Trophoblast cell (in vitro differentiated cells and primary cell): ENCODE data around the gene DBNDD1.

Experiments used
- DNase-seq, 2 donors: peaks; one replicate each; pipeline ENCODE4 v3.0.0-alpha.2; 2016
- H2AFZ ChIP-seq: 2 replicates; pipeline ENCODE4 v1.6.1; 2013; ENCODE audit warnings: low read length, moderate library complexity, mild to moderate bottlenecking; ENCODE audit not compliant: insufficient read depth, poor library complexity
- H2AK5ac ChIP-seq: 2 replicates; pipeline ENCODE4 v1.6.1; 2013; ENCODE audit warnings: mild to moderate bottlenecking, low read length
- H2BK120ac ChIP-seq: 2 replicates; pipeline ENCODE4 v1.6.1; 2013; ENCODE audit warnings: low read length, mild to moderate bottlenecking, moderate library complexity; ENCODE audit not compliant: insufficient read depth, poor library complexity
- H2BK12ac ChIP-seq: 2 replicates; pipeline ENCODE4 v1.6.1; 2013; ENCODE audit warnings: mild to moderate bottlenecking, low read length, moderate library complexity
- H2BK5ac ChIP-seq: 2 replicates; pipeline ENCODE4 v1.6.1; 2013; ENCODE audit warnings: low read length, low read depth, moderate library complexity, mild to moderate bottlenecking; ENCODE audit not compliant: poor library complexity
- H3K14ac ChIP-seq: 2 replicates; pipeline ENCODE4 v1.6.1; 2013; ENCODE audit warnings: mild to moderate bottlenecking, low read length
- H3K18ac ChIP-seq: 2 replicates; pipeline ENCODE4 v1.6.1; 2013; ENCODE audit warnings: mild to moderate bottlenecking, low read length
- H3K23ac ChIP-seq: 2 replicates; pipeline ENCODE4 v1.6.1; 2013; ENCODE audit warnings: low read length
- H3K27ac ChIP-seq: 2 replicates; pipeline ENCODE4 v1.5.1; 2013; ENCODE audit warnings: low read depth, mild to moderate bottlenecking, inconsistent platforms, low read length, moderate library complexity
- H3K27me3 ChIP-seq: 2 replicates; pipeline ENCODE4 v1.6.1; 2013; ENCODE audit warnings: inconsistent platforms, mild to moderate bottlenecking, low read length, moderate library complexity; ENCODE audit not compliant: insufficient read depth
- H3K36me3 ChIP-seq, 2 experiments: 1 replicate in 1 of 2; 2 replicates in 1 of 2; pipeline ENCODE4 v1.6.1; 2013; ENCODE audit warnings: low read length in 2 of 2, mild to moderate bottlenecking in 2 of 2, moderate library complexity in 1 of 2; ENCODE audit not compliant: insufficient read depth in 2 of 2, control insufficient read depth in 1 of 2
- H3K4ac ChIP-seq: 2 replicates; pipeline ENCODE4 v1.6.1; 2013; ENCODE audit warnings: low read depth, mild to moderate bottlenecking, low read length, moderate library complexity
- H3K4me1 ChIP-seq, 2 experiments: 1 replicate in 1 of 2; 2 replicates in 1 of 2; pipeline ENCODE4 v1.6.1; 2013; ENCODE audit warnings: low read length in 2 of 2, mild to moderate bottlenecking in 2 of 2, moderate library complexity in 1 of 2; ENCODE audit not compliant: insufficient read depth in 2 of 2, control insufficient read depth in 1 of 2
- H3K4me2 ChIP-seq: 2 replicates; pipeline ENCODE4 v1.6.1; 2013; ENCODE audit warnings: inconsistent platforms, mild to moderate bottlenecking, low read length, moderate library complexity
- H3K4me3 ChIP-seq: 2 replicates; pipeline ENCODE4 v1.5.1; 2013; ENCODE audit warnings: mild to moderate bottlenecking, low read depth, low read length, inconsistent platforms
- H3K79me1 ChIP-seq: one replicate; pipeline ENCODE4 v1.6.1; 2013; ENCODE audit warnings: low read length
- H3K79me2 ChIP-seq: 2 replicates; pipeline ENCODE4 v1.6.1; 2013; ENCODE audit warnings: low read length, mild to moderate bottlenecking; ENCODE audit not compliant: control insufficient read depth, insufficient read depth, poor library complexity
- H3K9ac ChIP-seq: 2 replicates; pipeline ENCODE4 v1.6.1; 2013; ENCODE audit warnings: mild to moderate bottlenecking, low read length
- H3K9me3 ChIP-seq: 2 replicates; pipeline ENCODE4 v1.6.1; 2013; ENCODE audit warnings: low read depth, mild to moderate bottlenecking, control low read depth, inconsistent platforms, low read length; ENCODE audit not compliant: insufficient read depth
- H4K12ac ChIP-seq: 2 replicates; pipeline ENCODE4 v1.6.1; 2013; ENCODE audit warnings: low read depth, mild to moderate bottlenecking, low read length, moderate library complexity
- H4K8ac ChIP-seq: 2 replicates; pipeline ENCODE4 v1.6.1; 2013; ENCODE audit warnings: low read depth, mild to moderate bottlenecking, low read length, moderate library complexity
- H4K91ac ChIP-seq: one replicate; pipeline ENCODE4 v1.6.1; 2013; ENCODE audit warnings: low read depth, mild to moderate bottlenecking, low read length, moderate library complexity
- WGBS: extraction: QIAGEN DNeasy Blood & Tissue Kit; methylation state at CpG from one replicate; pipeline ENCODE4 v1.1.7; 2013; ENCODE audit warnings: missing lambda C conversion rate; ENCODE audit not compliant: insufficient read length, insufficient coverage; ENCODE audit errors: extremely low coverage; 5-methylcytosine and 5-hydroxymethylcytosine counted together

DBNDD1 gene

GRCh38 chr16:90005956-90006663 lies 13.1 kb downstream of the DBNDD1 start:
- Histone ChIP-seq H3K4ac (no peak overlapping the region), H3K27ac (no peak overlapping the region), H2BK12ac (no peak overlapping the region), H4K91ac (no peak overlapping the region), H2BK5ac (no peak overlapping the region), H3K4me3 (no peak overlapping the region), H2AK5ac (no peak overlapping the region), H3K9ac (no peak overlapping the region), H3K79me2 (no peaks in the 10 kb centered on the region), H3K9me3 (peaks cover 1% of the 10 kb centered on the region), H3K79me1 (no peaks in the 10 kb centered on the region), H4K12ac (no peak overlapping the region), H3K4me1 (no peaks in the 10 kb centered on the region), H3K23ac (no peak overlapping the region), H3K18ac (no peak overlapping the region), H4K8ac (no peak overlapping the region), H2BK120ac (no peak overlapping the region), H3K4me2 (no peak overlapping the region), H3K27me3 (no peaks in the 10 kb centered on the region), H3K36me3 (no peaks in the 10 kb centered on the region), H2AFZ (no peak overlapping the region), H3K14ac (no peak overlapping the region)
- no peak for DNase-seq
- no CpG with 5 or more reads among the region's 37 CpGs for WGBS

DNA sequence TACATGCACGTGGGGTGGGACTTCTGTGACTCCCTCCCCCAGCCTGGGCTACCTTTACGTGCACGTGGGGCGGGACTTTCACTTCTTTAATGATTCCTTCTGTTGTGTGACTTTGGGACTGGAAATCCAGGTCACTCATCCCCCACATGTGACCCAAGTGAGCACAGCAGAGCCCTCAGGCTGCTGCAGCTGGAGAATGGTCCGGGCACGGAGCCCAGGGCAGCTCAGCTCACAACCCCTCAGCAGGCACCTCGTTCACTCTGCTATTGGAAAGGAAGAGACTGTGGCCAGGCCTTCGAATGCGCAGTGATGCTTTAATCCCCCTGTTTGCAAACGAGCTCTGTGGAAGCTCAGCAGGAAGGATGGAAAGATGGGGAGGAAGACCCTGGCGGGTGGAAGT lies 14.7 kb downstream of the DBNDD1 start:
- no peaks in the 10 kb centered on the region for H3K27me3 ChIP-seq
- H3K79me2 ChIP-seq: no peaks in the 10 kb centered on the region
- H3K79me1 ChIP-seq: no peaks in the 10 kb centered on the region
- H3K4me2 ChIP-seq: no peak overlapping the region
- H2BK12ac ChIP-seq: no peak overlapping the region
- H4K12ac ChIP-seq: no peak overlapping the region
- peaks cover 1% of the 10 kb centered on the region for H3K9me3 ChIP-seq
- H3K4me3 ChIP-seq: no peak overlapping the region
- H2BK120ac ChIP-seq: no peak overlapping the region
- H3K4me1 ChIP-seq: no peaks in the 10 kb centered on the region
- no peak overlapping the region for H2AK5ac ChIP-seq
- no peak overlapping the region for H3K9ac ChIP-seq
- peaks cover 0 to 5% of the 10 kb centered on the region in 2 experiments for H3K36me3 ChIP-seq
- H4K8ac ChIP-seq: no peak overlapping the region
- H3K27ac ChIP-seq: no peak overlapping the region
- no peak overlapping the region for H3K23ac ChIP-seq
- H3K18ac ChIP-seq: no peak overlapping the region
- H3K14ac ChIP-seq: no peak overlapping the region
- no peak overlapping the region for H2BK5ac ChIP-seq
- no peak overlapping the region for H2AFZ ChIP-seq
- DNase-seq: no peak
- H3K4ac ChIP-seq: no peak overlapping the region
- WGBS: no CpG with 5 or more reads among the region's 11 CpGs
- no peak overlapping the region for H4K91ac ChIP-seq

GRCh38 chr16:90002759-90003158 lies 16.5 kb downstream of the DBNDD1 start:
- Histone ChIP-seq H3K23ac (no peak overlapping the region), H2AFZ (no peak overlapping the region), H3K27me3 (no peaks in the 10 kb centered on the region), H3K79me1 (no peaks in the 10 kb centered on the region), H2BK120ac (no peak overlapping the region), H3K4me3 (no peak overlapping the region), H2AK5ac (no peak overlapping the region), H3K9ac (no peak overlapping the region), H3K4me2 (no peak overlapping the region), H3K79me2 (no peaks in the 10 kb centered on the region), H4K8ac (no peak overlapping the region), H4K91ac (no peak overlapping the region), H3K4me1 (no peaks in the 10 kb centered on the region), H3K4ac (no peak overlapping the region), H3K14ac (no peak overlapping the region), H3K18ac (no peak overlapping the region), H3K36me3 (peaks cover 5 to 15% of the 10 kb centered on the region in 2 experiments), H3K9me3 (peaks cover 1% of the 10 kb centered on the region), H2BK12ac (no peak overlapping the region), H4K12ac (no peak overlapping the region), H2BK5ac (no peak overlapping the region), H3K27ac (no peak overlapping the region)
- WGBS: no CpG with 5 or more reads among the region's 7 CpGs
- DNase-seq: no peak

DNA sequence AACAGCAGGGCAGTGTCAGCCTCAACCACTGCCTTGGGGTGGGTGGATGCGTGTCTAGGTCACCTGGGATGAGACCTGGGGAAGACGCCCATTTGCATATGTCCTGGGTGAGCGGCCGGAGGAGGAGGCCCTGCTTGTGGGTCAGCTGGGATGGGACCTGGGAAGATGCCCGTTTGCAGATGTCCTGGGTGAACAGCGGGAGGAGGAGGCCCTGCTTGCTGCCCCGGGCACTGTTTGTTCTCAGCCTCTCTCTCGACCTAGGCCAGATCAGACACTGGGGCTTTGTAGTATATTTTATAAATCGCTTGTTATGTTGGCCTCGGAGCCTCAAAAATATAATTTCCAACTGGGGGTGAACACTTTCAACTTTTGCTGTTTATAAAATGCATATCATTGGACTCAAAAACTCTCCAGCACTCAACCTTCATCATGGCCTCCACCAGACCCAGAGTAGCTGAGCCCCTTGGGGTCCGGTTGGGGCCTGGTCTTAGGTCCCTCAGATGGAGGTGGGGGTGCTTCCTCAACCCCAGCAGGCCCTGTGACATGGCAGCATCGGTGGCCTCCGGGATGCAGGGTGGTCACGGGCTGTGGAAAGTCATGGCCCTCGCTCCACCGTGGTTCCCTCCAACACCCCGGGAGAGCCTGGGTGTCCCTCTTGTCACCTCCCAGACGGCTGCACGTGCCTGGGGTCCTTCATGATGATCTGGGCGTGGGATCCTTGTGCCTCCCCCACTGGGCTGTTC lies 17.3 kb downstream of the DBNDD1 start:
- WGBS: no CpG with 5 or more reads among the region's 20 CpGs
- H3K79me2 ChIP-seq: no peaks in the 10 kb centered on the region
- no peak overlapping the region for H2BK12ac ChIP-seq
- H3K36me3 ChIP-seq: peaks cover 5 to 16% of the 10 kb centered on the region in 2 experiments
- no peak overlapping the region for H4K12ac ChIP-seq
- no peak overlapping the region for H3K4me2 ChIP-seq
- H3K14ac ChIP-seq: no peak overlapping the region
- H3K27me3 ChIP-seq: no peaks in the 10 kb centered on the region
- H3K23ac ChIP-seq: no peak overlapping the region
- H4K91ac ChIP-seq: no peak overlapping the region
- H3K9ac ChIP-seq: no peak overlapping the region
- H3K79me1 ChIP-seq: no peaks in the 10 kb centered on the region
- no peak overlapping the region for H3K18ac ChIP-seq
- no peak overlapping the region for H3K4me3 ChIP-seq
- no peak overlapping the region for H2BK5ac ChIP-seq
- H2AFZ ChIP-seq: no peak overlapping the region
- H2AK5ac ChIP-seq: no peak overlapping the region
- H3K4me1 ChIP-seq: no peaks in the 10 kb centered on the region
- H3K4ac ChIP-seq: no peak overlapping the region
- DNase-seq: no peak
- peaks cover 1% of the 10 kb centered on the region for H3K9me3 ChIP-seq
- no peak overlapping the region for H4K8ac ChIP-seq
- no peak overlapping the region for H2BK120ac ChIP-seq
- H3K27ac ChIP-seq: no peak overlapping the region
